ENCODE results near the gene AXIN1. TPM values are rescaled to one million over a fixed set of nuclear protein-coding genes. Genes with fewer than 3 reads are reported as not detected.
"Not testable (repeated sequence)": the region's sequence is repeated elsewhere in the genome, so short reads cannot be mapped to it uniquely, and the experiment has no call there.

Gene AXIN1
- polyA plus RNA-seq, 1 donor = 12.4 TPM

- DNase-seq = no peak
These were observed 70.8 kb downstream of the AXIN1 start for GRCh38 chr16:281660-282255.

GRCh38 chr16:280991-281659, 71.4 kb downstream of the AXIN1 start:
- DNase-seq = no peak

- DNase-seq = no peak
These were observed 72.0 kb downstream of the AXIN1 start, which contains the start of gene ARHGDIG for GRCh38 chr16:280552-280951. ARHGDIG (plus strand) TSS chr16:280591; CDS start chr16:280681, 90 bp downstream.

GRCh38 chr16:280005-280460, 72.5 kb downstream of the AXIN1 start:
- no peak for DNase-seq

- DNase-seq = no peak
These were observed 73.0 kb downstream of the AXIN1 start for GRCh38 chr16:279531-279930.

DNA sequence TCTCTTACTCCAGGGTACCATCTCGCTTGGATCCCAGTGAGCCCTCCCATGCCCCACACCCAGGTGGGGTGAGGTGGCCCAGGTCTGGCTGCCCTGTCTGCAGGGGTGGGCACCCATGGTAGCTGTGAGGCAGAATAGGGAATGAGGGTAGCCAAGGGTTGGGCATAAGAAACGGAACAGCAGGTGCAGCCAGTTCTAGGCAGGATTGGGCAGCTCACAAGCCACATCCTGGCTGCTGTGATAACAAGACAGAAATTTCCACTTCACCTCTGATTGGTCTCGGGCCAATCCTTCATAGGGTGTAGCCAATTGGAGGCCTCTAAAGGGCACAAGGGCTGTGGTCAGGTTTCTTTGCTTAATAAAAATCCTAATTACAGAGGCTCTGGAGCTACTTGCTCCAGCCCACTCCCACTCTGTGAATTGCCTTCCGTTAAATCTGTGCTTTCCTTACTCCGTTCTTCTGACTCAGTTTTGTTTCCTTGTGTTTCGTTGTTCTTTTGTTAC, 73.6 kb downstream of the AXIN1 start:
- no peak for DNase-seq

DNA sequence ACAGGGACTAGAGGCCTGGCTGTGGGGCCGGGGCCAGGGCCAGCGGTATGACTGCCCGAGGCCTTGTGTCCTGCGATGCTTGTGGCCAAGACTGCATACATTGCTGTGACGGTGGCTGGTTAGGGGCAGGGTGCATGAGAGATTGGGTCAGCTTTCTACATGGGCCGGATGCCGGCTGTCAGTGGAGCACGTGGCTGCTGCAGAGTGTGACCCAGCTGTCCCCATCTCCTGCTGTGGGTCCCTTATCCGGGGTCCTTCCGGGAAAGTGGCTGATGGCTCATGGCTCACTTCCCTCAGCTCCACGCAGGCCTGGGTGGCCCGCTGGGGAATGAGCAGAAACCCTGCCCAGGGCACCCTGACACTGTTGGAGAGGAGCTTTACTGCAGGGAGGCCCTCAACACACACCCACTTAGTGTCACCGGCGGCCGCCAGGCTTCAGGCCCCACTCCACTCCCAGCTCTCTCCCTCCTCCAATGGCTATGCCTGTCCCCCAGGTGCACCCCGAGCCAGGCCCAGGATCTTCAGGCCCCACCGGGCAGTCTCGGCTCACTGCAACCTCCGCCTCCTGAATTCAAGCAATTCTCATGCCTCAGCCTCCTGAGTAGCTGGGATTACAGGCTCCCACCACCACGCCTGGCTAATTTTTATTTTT, 76.0 kb downstream of the AXIN1 start:
- DNase-seq = no peak

- no peak for DNase-seq
These were observed 76.7 kb downstream of the AXIN1 start, which contains the start of gene RGS11 for GRCh38 chr16:275786-276232. RGS11 (minus strand) TSS chr16:275944; CDS start chr16:275911, 33 bp downstream.

DNA sequence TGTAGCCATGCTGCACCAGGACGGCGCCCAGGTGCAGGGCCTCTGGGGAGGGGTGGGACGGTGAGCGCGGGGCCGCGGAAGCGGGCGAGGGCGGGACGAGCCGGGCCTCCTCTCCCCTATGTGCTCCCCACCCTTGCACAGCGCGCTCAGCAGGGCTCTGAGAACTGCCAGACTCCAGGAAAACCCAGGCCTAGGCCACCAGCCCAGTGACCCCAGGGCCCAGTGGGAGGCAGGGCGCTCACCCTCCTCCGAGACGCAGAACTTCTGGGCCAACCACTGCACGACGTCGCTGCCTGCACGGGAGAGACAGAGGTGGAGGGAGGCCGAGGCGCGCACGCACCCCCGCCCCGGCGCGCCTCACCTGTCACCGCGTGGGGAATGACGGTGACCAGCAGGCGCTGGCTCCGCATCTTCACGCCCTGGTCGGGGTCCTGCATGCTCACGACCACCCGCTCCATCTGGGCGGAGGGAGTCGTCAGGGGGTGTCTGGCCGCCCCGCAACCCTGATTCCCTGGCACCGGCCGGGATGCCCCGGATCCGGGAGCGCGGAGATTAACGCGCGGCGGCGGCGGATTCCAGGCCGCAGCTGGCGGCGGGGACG, 77.4 kb downstream of the AXIN1 start:
- no peak for DNase-seq

DNA sequence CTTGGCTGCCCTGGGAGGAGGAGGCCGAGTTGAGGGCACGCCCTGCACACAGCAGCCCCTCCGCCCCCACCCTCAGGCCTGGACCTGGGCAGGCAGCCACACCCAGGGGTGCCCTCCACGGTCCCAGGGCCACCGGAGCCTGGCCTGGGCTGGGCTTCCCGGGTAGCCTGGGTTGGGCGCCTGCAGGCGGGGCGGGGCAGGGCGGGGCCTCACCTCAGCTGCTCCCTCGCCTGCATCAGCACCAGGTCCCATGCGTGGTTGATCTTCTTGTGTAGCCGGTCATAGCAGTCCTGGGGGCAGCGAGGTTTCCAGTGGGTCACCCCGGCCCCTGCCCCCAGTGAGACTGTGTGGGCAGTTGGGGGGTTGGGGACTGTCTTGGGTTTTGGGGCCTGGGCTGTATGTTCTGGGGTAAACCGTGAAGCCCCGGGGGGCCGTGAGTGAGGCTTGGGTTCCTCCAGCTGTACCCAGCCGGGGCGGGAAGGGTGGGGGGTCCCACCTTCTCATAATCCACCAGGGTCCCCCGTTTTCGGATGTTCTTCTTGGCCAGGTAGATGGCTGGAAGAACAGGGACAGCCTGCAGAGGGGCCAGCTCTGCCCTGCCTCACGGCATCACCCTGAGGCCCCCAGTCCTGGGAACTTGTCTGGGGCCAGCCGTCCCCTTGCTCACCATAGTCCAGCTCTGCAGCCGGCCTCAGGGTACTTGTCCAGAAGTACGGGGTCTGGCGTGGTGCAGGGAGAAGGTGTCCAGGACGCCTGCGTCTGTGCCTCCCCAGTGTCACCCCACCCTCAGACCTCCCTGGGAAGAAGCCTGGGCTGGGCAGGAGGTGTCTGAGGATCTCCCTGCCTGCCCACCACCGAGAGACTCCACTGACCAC, 78.7 kb downstream of the AXIN1 start:
- no peak for DNase-seq

DNA sequence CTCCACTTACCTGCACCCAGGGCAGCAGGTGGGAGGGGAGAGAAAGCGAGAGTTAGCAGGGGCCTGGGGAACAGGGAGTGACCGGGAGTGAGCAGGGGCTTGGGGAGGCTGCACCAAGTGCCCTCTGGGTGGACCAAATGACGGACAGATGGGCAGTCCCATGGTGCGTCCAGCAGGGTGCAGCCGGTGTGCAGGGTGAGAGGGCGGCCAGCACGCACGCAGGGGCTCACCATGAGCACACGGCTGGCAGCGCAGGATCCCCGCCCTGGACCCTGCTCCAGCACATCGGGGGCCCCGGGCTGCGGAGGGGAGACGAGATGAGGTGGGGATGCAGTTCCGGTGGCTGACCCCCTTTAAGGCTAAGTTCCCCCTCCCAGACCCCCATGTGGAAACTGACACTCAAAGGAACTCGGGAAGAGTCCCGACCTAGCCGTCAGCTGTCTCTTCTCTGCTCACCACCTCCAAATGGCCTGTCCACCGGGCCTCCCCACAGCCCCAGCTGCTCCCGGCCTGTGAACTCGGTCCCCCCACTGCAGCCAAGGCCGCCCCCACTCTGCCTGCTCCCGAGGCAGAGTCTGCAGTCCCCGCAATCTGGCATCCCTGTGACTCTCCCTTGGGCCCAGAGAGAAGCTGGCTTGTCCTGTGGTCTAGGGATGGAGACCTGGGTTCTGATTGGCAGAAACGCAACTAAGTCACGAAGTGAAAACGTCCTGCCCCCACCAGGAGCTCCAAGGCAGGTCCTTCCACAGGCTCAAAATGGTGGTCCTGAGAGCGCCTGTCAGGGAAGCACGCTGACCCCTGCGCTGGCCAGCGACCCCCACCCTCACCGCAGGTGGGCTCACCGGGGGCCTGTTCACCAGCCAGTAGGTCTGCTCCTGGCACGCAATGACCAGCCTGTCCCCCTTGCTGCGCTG, 79.6 kb downstream of the AXIN1 start:
- DNase-seq = no peak

GRCh38 chr16:270381-271255, 81.9 kb downstream of the AXIN1 start:
- DNase-seq = no peak

DNA sequence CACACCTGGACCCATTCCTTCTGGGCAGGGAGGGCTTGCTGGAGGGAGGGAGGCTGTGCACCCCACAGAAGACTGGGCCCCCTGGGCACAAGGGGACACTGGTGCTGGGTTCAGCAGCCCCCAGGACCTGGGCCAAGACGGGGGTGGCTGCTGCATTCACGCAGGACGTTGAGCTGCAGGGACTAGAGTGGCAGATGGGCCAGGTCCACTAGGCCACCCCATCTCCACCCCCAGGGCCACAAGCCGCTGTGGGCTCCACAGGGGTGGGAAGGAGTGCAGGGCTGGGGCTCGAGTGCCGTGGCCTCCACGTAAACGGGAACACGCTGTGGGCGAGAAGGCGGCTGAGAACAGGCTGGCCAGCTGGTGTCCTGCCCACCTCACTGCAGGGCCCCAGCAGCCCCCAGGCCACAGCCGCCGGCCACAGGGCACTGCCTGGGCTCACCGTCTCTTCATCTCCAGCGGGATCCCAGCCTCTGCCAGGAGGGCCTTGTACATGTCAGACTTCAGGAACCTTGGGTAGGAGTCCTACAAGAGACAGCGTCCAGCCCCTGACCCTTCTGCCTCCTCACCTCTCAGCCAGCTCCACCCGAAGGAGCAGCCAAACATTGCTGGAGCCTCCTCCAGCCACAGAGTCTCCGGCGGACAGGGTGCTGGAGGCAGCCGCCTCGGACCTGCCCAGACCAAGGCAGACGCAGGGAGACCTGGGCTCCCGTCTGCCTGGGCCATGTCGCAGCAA, 83.3 kb downstream of the AXIN1 start:
- DNase-seq = no peak

GRCh38 chr16:268141-269053, 84.1 kb downstream of the AXIN1 start:
- DNase-seq = no peak

DNA sequence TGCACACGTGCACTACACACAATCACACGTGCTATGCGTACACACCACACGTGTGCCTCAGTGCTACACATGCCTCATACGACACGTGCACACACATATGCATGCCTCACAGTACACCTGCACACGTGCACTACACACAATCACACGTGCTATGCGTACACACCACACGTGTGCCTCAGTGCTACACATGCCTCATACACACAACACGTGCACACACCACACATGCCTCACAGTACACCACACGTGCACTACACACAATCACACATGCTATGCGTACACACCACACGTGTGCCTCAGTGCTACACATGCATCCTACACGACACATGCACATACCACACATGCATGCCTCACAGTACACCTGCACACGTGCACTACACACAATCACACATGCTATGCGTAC, 85.0 kb downstream of the AXIN1 start:
- not testable (repeated sequence) for DNase-seq

- DNase-seq = no peak
These were observed 86.0 kb downstream of the AXIN1 start for GRCh38 chr16:266258-267164.

DNA sequence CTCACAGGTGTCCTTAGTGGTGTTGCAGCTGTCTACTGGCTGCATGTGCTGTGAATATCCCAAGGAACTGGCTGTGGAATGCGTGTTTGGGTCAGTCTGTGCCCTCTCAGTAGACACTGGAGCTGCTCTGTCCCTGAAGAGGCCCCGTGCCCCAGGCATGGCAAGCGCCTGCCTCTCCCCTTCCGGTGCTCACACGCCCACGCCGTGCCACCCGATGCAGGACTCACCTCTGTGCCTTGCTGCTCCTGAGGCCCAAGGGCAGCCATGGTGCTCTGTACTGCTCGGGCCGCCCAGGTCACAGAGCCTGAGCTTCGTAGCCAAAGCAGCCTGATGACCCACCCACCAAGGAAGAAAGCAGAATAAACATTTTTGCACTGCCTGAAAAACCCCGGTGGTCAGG, 86.8 kb downstream of the AXIN1 start:
- DNase-seq = no peak

Measured in hindlimb muscle (tissue), 1 donor.